ENCODE measurements around the gene ZNF214.
"Not testable (repeated sequence)": the region's sequence is repeated elsewhere in the genome, so short reads cannot be mapped to it uniquely, and the experiment has no call there.

Gene ZNF214

DNA sequence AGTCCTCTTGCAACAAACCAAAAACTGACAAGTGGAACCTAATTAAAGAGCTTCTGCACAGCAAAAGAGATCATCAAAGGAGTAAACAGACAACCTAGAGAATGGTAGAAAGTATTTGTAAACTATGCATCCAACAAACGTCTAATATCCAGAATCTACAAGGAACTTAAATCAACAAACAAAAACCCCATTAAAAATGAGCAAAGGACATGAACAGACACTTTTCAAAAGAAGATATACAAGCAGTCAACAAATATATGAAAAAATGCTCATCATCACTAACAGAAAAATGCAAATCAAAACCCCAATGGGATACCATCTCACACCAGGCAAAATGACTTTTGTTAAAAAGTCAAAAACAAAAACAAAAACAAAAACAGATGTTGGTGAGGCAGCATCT is 33.7 kb downstream of the ZNF214 start:
- DNase-seq = no peak

- no peak for DNase-seq
These were observed 40.8 kb downstream of the ZNF214 start for GRCh38 chr11:6979365-6979764.

- DNase-seq = not testable (repeated sequence)
These were observed 50.3 kb downstream of the ZNF214 start for GRCh38 chr11:6969854-6970253.

GRCh38 chr11:6968816-6969215 is 51.3 kb downstream of the ZNF214 start:
- no peak for DNase-seq

- DNase-seq = no peak
These were observed 57.5 kb downstream of the ZNF214 start for GRCh38 chr11:6962673-6963072.

- DNase-seq = no peak
These were observed 58.0 kb downstream of the ZNF214 start for GRCh38 chr11:6962141-6962540.

- DNase-seq = not testable (repeated sequence)
These were observed 65.9 kb downstream of the ZNF214 start for GRCh38 chr11:6954248-6954647.
